Brain pericyte (primary cell): ENCODE results near the gene C19orf44.

ENCODE experiments used
- DNase-seq: peaks from one replicate; pipeline ENCODE4 v3.0.0-alpha.2; 2012; ENCODE audit warnings: low read depth, low spot score

The C19orf44 gene

GRCh38 chr19:16516923-16517610 lies 20.9 kb downstream of the C19orf44 start:
- DNase-seq = no peak

GRCh38 chr19:16518061-16518460 lies 21.9 kb downstream of the C19orf44 start:
- no peak for DNase-seq

GRCh38 chr19:16518483-16519229 lies 22.5 kb downstream of the C19orf44 start:
- no peak for DNase-seq

GRCh38 chr19:16519230-16519687 lies 23.1 kb downstream of the C19orf44 start:
- no peak for DNase-seq

DNA sequence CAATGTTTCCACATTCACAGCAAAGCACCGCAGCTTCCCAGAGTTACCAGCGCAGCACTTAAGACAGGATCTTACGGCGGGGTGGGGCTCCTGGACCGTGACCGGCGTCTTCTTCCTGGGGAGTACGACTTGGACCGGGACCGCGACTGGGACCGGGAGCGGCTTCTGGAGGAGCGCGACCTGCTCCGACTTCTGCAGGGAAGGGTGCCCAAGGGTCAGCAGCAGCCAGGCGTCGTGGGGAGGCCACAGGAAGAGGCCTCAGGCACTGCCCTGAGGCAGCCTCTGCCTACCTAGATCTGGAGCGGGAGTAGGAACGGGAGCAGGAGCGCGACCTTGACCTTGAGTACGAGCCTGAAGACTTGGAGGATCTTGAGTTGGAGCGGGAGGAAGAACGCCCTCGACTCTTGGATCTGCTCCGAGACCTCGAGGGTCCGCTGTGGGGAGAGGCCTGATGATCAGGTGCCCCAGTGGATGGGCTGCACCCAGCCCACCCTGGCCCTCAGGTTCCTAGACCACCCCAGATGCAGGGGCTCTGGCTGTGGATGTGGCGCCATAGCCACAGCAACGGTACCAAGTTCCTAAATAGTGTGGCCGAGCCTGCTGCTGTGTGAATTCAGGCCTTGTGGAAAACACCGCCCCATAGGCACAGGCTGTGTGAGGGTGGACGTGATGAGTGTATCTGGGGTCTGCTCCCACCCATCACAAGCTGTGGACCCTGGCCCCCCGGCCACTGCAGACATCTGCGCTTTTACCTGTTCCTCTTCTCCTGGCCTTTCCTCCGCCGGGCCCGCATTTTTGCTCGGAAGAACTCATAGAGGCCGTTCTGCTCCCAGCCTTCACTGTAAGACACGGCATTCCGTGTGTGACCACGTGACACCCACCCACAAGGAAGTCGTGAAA lies 24.1 kb downstream of the C19orf44 start:
- DNase-seq = no peak

DNA sequence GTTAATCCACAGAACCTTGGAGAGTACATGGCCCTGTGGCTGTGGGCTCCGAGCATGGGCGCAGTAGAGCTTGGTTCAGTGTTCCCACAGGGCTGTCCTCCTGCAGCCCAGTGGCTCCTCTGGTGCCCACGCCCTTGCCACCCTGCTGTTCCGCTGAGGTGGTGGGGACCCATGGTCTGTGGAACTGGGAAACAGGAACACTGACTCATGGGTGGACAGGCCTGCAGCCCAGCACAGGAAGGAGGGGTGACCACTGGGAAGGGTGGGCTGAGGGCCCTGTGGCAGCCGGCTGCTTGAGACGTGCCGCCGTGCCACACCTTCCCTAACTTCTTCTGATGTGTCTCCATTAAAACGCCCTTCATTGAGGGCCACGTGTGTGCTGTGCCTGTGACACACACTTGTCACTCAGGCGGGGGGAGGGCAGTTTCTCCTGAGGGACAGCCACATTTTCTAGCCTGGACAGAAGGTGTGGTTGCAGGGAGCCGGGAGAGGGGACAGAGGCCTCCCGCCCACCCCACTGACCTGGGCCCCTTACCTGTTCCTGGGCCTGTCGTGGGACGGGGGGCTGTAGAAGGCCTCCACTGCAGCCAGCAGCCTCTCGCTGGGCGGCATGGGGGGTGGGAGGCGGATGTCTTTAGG lies 24.9 kb downstream of the C19orf44 start:
- no peak for DNase-seq

DNA sequence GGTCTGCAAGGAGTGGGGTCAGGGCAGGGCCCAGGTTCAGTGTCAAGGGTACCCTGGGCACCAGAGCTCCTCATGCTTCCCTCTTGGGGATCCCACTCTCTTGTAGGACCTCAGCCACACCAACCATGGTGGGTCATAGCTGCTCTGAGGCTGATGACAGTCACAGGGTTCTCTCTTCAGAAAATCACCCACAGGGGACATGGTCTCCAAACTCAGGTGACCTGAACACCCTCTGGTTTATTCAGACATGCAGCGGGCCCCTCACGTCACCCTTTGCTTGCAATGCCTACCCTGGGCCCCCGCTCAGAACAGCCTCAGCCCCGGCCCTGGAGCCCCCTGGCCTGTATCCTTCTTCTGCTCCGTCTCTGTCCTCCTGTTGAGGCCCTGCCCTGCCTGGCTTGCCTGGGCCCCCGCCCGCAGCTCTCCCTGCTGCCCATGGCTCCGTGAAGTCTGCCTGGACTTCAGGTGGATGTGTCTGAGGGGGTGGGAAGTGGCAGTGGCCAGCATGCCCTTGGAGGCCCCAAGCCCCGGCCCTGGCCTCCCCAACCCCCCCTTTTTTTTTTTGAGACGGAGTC lies 25.6 kb downstream of the C19orf44 start:
- no peak for DNase-seq

- no peak for DNase-seq
These were observed 26.6 kb downstream of the C19orf44 start for GRCh38 chr19:16522559-16523377.

GRCh38 chr19:16524991-16525734 lies 29.0 kb downstream of the C19orf44 start:
- no peak for DNase-seq

DNA sequence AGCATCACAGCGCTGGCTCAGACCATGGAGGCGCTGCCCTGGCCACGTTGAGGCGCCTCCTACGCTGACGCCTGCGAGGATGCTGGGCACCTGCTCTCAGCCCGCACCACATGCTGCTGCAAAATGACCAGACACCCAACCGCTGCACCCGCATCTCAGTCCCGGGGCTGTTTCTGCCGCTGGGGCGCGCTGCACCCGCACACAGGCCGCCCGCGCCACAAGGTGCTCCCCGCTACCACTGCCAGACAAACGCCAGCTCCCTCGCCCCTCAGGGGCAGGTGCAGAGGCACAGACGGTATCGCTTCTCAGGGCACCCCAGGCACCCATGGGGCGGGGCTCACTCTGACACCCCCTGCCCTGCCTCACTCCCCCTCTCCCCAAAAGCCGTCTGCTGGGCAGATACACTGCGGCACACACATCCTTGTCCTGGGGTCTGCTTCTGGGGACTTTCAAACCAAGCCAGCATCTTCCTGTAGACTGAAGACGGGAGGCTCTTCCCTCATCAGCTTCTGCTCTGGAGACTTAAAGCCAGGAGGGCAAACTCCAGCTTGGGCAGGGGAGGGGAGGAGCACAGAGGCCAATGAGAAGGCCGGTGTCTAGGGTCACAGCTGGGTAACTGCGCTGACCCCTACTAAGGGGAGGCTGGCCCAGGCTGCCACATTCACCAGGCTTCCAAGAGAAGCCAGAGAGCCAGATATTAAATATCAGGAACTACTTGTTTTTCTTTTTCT lies 29.7 kb downstream of the C19orf44 start:
- DNase-seq = no peak

GRCh38 chr19:16527334-16527935 lies 31.2 kb downstream of the C19orf44 start:
- DNase-seq = no peak

- no peak for DNase-seq
These were observed 31.9 kb downstream of the C19orf44 start for GRCh38 chr19:16527971-16528521.

- DNase-seq = no peak
These were observed 33.4 kb downstream of the C19orf44 start for GRCh38 chr19:16529466-16530144.

- no peak for DNase-seq
These were observed 34.6 kb downstream of the C19orf44 start for GRCh38 chr19:16530540-16531379.

GRCh38 chr19:16531380-16531669 lies 35.1 kb downstream of the C19orf44 start:
- no peak for DNase-seq

GRCh38 chr19:16532440-16533234 lies 36.4 kb downstream of the C19orf44 start:
- DNase-seq = no peak
